H9 (cell line): ENCODE results near the gene MRM1. TPM values are rescaled to one million over a fixed set of nuclear protein-coding genes. Genes with fewer than 3 reads are reported as not detected.

ENCODE experiments used
- DNase-seq: peaks from one replicate; pipeline ENCODE4 v3.0.0-alpha.2; 2017
- H2AFZ ChIP-seq: one replicate; pipeline ENCODE4 v1.6.1; 2013; ENCODE audit warnings: mild to moderate bottlenecking, low read length, control low read depth, moderate library complexity
- H2AK5ac ChIP-seq: 2 replicates; pipeline ENCODE4 v1.6.1; 2013; ENCODE audit warnings: low read length, control low read depth, mixed read lengths; ENCODE audit not compliant: insufficient read length
- H2BK120ac ChIP-seq: one replicate; pipeline ENCODE4 v1.6.1; 2013; ENCODE audit warnings: low read depth, mild to moderate bottlenecking, low read length, control low read depth, inconsistent platforms; ENCODE audit not compliant: poor library complexity, severe bottlenecking
- H2BK12ac ChIP-seq: 2 replicates; pipeline ENCODE4 v1.6.1; 2013; ENCODE audit warnings: low read length, control low read depth, mixed read lengths, low read depth; ENCODE audit not compliant: insufficient read length
- H2BK15ac ChIP-seq: 2 replicates; pipeline ENCODE4 v1.6.1; 2013; ENCODE audit warnings: low read depth, low read length, control low read depth
- H2BK20ac ChIP-seq: one replicate; pipeline ENCODE4 v1.6.1; 2013; ENCODE audit warnings: low read depth, mild to moderate bottlenecking, low read length, control low read depth, inconsistent platforms; ENCODE audit not compliant: poor library complexity, severe bottlenecking
- H2BK5ac ChIP-seq: 2 replicates; pipeline ENCODE4 v1.6.1; 2013; ENCODE audit warnings: low read length, control low read depth, mixed read lengths; ENCODE audit not compliant: insufficient read length
- H3K14ac ChIP-seq: 2 replicates; pipeline ENCODE4 v1.6.1; 2013; ENCODE audit warnings: low read length, control low read depth; ENCODE audit not compliant: insufficient read depth
- H3K18ac ChIP-seq: 2 replicates; pipeline ENCODE4 v1.6.1; 2013; ENCODE audit warnings: low read depth, mild to moderate bottlenecking, mixed read lengths, low read length, control low read depth; ENCODE audit not compliant: insufficient read length
- H3K23ac ChIP-seq: 2 replicates; pipeline ENCODE4 v1.6.1; 2013; ENCODE audit warnings: low read length, control low read depth, mixed read lengths, low read depth; ENCODE audit not compliant: insufficient read length
- H3K23me2 ChIP-seq: 2 replicates; pipeline ENCODE4 v1.6.1; 2013; ENCODE audit warnings: low read depth, mild to moderate bottlenecking, mixed read lengths, low read length, control low read depth; ENCODE audit not compliant: insufficient read length, poor library complexity, severe bottlenecking
- H3K27ac ChIP-seq: 2 replicates; pipeline ENCODE4 v1.5.1; 2013; ENCODE audit warnings: low read length, control low read depth, mixed read lengths, low read depth; ENCODE audit not compliant: insufficient read length
- H3K27me3 ChIP-seq: 2 replicates; pipeline ENCODE4 v1.6.1; 2013; ENCODE audit warnings: low read length, control low read depth, inconsistent platforms; ENCODE audit not compliant: insufficient read depth
- H3K4ac ChIP-seq: 2 replicates; pipeline ENCODE4 v1.6.1; 2013; ENCODE audit warnings: low read depth, mild to moderate bottlenecking, control low read depth, inconsistent platforms, low read length, moderate library complexity
- H3K4me1 ChIP-seq: 2 replicates; pipeline ENCODE4 v1.6.1; 2013; ENCODE audit warnings: low read length, control low read depth, inconsistent platforms; ENCODE audit not compliant: insufficient read depth
- H3K4me2 ChIP-seq: 2 replicates; pipeline ENCODE4 v1.6.1; 2013; ENCODE audit warnings: low read length, control low read depth, mixed read lengths; ENCODE audit not compliant: insufficient read length, insufficient read depth
- H3K56ac ChIP-seq: 2 replicates; pipeline ENCODE4 v1.6.1; 2013; ENCODE audit warnings: low read depth, mild to moderate bottlenecking, mixed read lengths, low read length, control low read depth; ENCODE audit not compliant: insufficient read length
- H3K79me1 ChIP-seq: 2 replicates; pipeline ENCODE4 v1.6.1; 2013; ENCODE audit warnings: low read depth, mild to moderate bottlenecking, moderate library complexity, low read length, control low read depth, inconsistent platforms; ENCODE audit not compliant: insufficient read depth, poor library complexity, severe bottlenecking
- H3K79me2 ChIP-seq: 2 replicates; pipeline ENCODE4 v1.6.1; 2013; ENCODE audit warnings: low read length, control low read depth, inconsistent platforms; ENCODE audit not compliant: insufficient read depth
- H3K9ac ChIP-seq: 2 replicates; pipeline ENCODE4 v1.6.1; 2013; ENCODE audit warnings: low read length, control low read depth, mixed read lengths; ENCODE audit not compliant: insufficient read length; ENCODE audit errors: extremely low read depth
- H3K9me3 ChIP-seq: one replicate; pipeline ENCODE4 v1.6.1; 2013; ENCODE audit warnings: low read depth, low read length, inconsistent platforms; ENCODE audit not compliant: control insufficient read depth
- H3T11ph ChIP-seq: one replicate; pipeline ENCODE4 v1.6.1; 2013; ENCODE audit warnings: mild to moderate bottlenecking, low read length, control low read depth, inconsistent platforms
- H4K20me1 ChIP-seq: one replicate; pipeline ENCODE4 v1.6.1; 2013; ENCODE audit not compliant: control insufficient read depth, insufficient read length, insufficient read depth
- H4K5ac ChIP-seq: 2 replicates; pipeline ENCODE4 v1.6.1; 2013; ENCODE audit warnings: low read depth, mild to moderate bottlenecking, mixed read lengths, low read length, control low read depth; ENCODE audit not compliant: insufficient read length
- H4K8ac ChIP-seq: replicated peaks from 2 replicates; pipeline ENCODE4 v1.6.1; 2013; ENCODE audit warnings: low read length, control low read depth, mixed read lengths, low read depth; ENCODE audit not compliant: insufficient read length
- H4K91ac ChIP-seq: 2 replicates; pipeline ENCODE4 v1.6.1; 2013; ENCODE audit warnings: low read depth, mild to moderate bottlenecking, moderate library complexity, mixed read lengths, low read length, control low read depth; ENCODE audit not compliant: insufficient read length
- H3K27ac Mint-ChIP-seq, 3 experiments: 2 replicates in 2 of 3; 3 replicates in 1 of 3; pipeline ENCODE4 v1.8.0; 2020 to 2021; ENCODE audit warnings: mixed read lengths in 3 of 3, mild to moderate bottlenecking in 1 of 3, moderate library complexity in 1 of 3
- H3K27me3 Mint-ChIP-seq: 2 replicates; pipeline ENCODE4 v1.8.0; 2021; ENCODE audit warnings: low read depth, mild to moderate bottlenecking, moderate library complexity, mixed read lengths
- H3K36me3 Mint-ChIP-seq, 3 experiments: 2 replicates in 2 of 3; 3 replicates in 1 of 3; pipeline ENCODE4 v1.8.0; 2020 to 2021; ENCODE audit warnings: low read depth in 3 of 3, mixed read lengths in 3 of 3; ENCODE audit not compliant: insufficient read depth in 1 of 3
- H3K4me1 Mint-ChIP-seq, 2 experiments: 2 replicates each; pipeline ENCODE4 v1.8.0; 2020; ENCODE audit warnings: mixed read lengths in 2 of 2
- H3K4me3 Mint-ChIP-seq, 2 experiments: 2 replicates in 1 of 2; 3 replicates in 1 of 2; pipeline ENCODE4 v1.8.0; 2020 to 2021; ENCODE audit warnings: mild to moderate bottlenecking in 2 of 2, mixed read lengths in 2 of 2, moderate library complexity in 1 of 2
- H3K9me3 Mint-ChIP-seq, 2 experiments: 2 replicates in 1 of 2; 3 replicates in 1 of 2; pipeline ENCODE4 v1.8.0; 2020; ENCODE audit warnings: mild to moderate bottlenecking in 2 of 2, mixed read lengths in 2 of 2, moderate library complexity in 1 of 2
- CTCF ChIP-seq: fragments of 200-600 bp; sonication (generic); conservative IDR thresholded peaks from 3 replicates; pipeline ENCODE4 v1.8.0; 2021; ENCODE audit warnings: antibody characterized with exemption, mild to moderate bottlenecking
- WGBS: extraction: QIAGEN DNeasy Blood & Tissue Kit; methylation state at CpG from one replicate; pipeline ENCODE4 v1.1.7; 2013; ENCODE audit warnings: missing lambda C conversion rate, low lambda C conversion rate, mixed read lengths; ENCODE audit not compliant: insufficient read length; ENCODE audit errors: extremely low coverage; 5-methylcytosine and 5-hydroxymethylcytosine counted together
- total RNA-seq: library from RNA; stranded (reverse); gene quantifications from 2 replicates; pipeline ENCODE4 v1.2.1, GENCODE V29; 2021

The MRM1 gene
- total RNA-seq, 1 experiment from 2014 or later, result 10.3 TPM

GRCh38 chr17:36583787-36584186 lies 17.6 kb upstream of the MRM1 start:
- no peaks in the 10 kb centered on the region for H3K27me3 Mint-ChIP-seq
- no peak overlapping the region for H3K56ac ChIP-seq
- H4K8ac ChIP-seq, result no peak overlapping the region
- no peaks in the 10 kb centered on the region for H3K9me3 ChIP-seq
- no peak overlapping the region for H3K27ac Mint-ChIP-seq
- no peaks in the 10 kb centered on the region for H3K23me2 ChIP-seq
- H3K4me3 Mint-ChIP-seq, result no peak overlapping the region
- H3K79me1 ChIP-seq, result no peaks in the 10 kb centered on the region
- no peaks in the 10 kb centered on the region for H3K9me3 Mint-ChIP-seq
- H2BK12ac ChIP-seq, result no peak overlapping the region
- H3K27ac ChIP-seq, result no peak overlapping the region
- H3K4me1 ChIP-seq, result no peaks in the 10 kb centered on the region
- no peak overlapping the region for H3K4me2 ChIP-seq
- peaks cover 21 to 82% (median 45%) of the 10 kb centered on the region in 3 experiments; a peak in 6 of 7 replicates for H3K36me3 Mint-ChIP-seq
- H3K23ac ChIP-seq, result no peak overlapping the region
- H3T11ph ChIP-seq, result no peak overlapping the region
- H3K9ac ChIP-seq, result no peak overlapping the region
- no peak overlapping the region for H2BK5ac ChIP-seq
- no peak overlapping the region for H3K18ac ChIP-seq
- WGBS, result no CpG with 5 or more reads among the region's 1 CpG
- TF ChIP-seq CTCF, result no peak
- no peaks in the 10 kb centered on the region for H4K20me1 ChIP-seq
- no peak overlapping the region for H4K5ac ChIP-seq
- no peaks in the 10 kb centered on the region for H3K4me1 Mint-ChIP-seq
- H2BK20ac ChIP-seq, result no peak overlapping the region
- no peak for DNase-seq
- no peak overlapping the region for H2BK15ac ChIP-seq
- no peak overlapping the region for H4K91ac ChIP-seq
- H2AK5ac ChIP-seq, result no peak overlapping the region
- H3K27me3 ChIP-seq, result no peaks in the 10 kb centered on the region
- H3K4ac ChIP-seq, result no peak overlapping the region
- H3K79me2 ChIP-seq, result no peaks in the 10 kb centered on the region
- no peak overlapping the region for H2AFZ ChIP-seq
- H2BK120ac ChIP-seq, result no peak overlapping the region
- no peak overlapping the region for H3K14ac ChIP-seq
